Esophagus squamous epithelium (tissue), 5 donors: ENCODE measurements around the gene GNB5. TPM values are rescaled to one million over a fixed set of nuclear protein-coding genes. Genes with fewer than 3 reads are reported as not detected.

Experiments used
- DNase-seq: peaks from one replicate; lab custom pipeline; 2025; lab: John Stamatoyannopoulos, UW
- H3K27ac ChIP-seq, 4 donors: fragments of 200-600 bp; sonication (generic); one replicate each; pipeline ENCODE4 v1.5.1; 2016 to 2019; ENCODE audit warnings: mild to moderate bottlenecking in 1 of 4
- H3K27me3 ChIP-seq, 4 donors: fragments of 200-600 bp; sonication (generic); 1 replicate in 3 of 4; 2 replicates in 1 of 4; pipeline versions ENCODE4 v1.5.1 to v1.6.0; 2017 to 2021; ENCODE audit warnings: antibody characterized with exemption in 1 of 4
- H3K36me3 ChIP-seq, 3 donors: fragments of 200-600 bp; sonication (generic); one replicate each; pipeline ENCODE4 v1.5.1; 2016 to 2019
- H3K4me1 ChIP-seq, 3 donors: fragments of 200-600 bp; sonication (generic); one replicate each; pipeline ENCODE4 v1.5.1; 2017 to 2019
- H3K4me3 ChIP-seq, 4 donors: fragments of 200-600 bp; sonication (generic); 1 replicate in 3 of 4; 2 replicates in 1 of 4; pipeline ENCODE4 v1.5.1; 2016 to 2019; ENCODE audit warnings: mild to moderate bottlenecking in 2 of 4, moderate library complexity in 1 of 4
- H3K9me3 ChIP-seq, 3 donors: fragments of 200-600 bp; sonication (generic); one replicate each; pipeline ENCODE4 v1.5.1; 2016 to 2019
- POLR2A ChIP-seq, 4 donors: fragments of 450-650 bp; IDR thresholded peaks; one replicate each; pipeline ENCODE4 v1.6.1; 2017; ENCODE audit warnings: antibody characterized with exemption in 4 of 4, mild to moderate bottlenecking in 4 of 4, moderate library complexity in 3 of 4
- WGBS, 2 donors: methylation state at CpG; one replicate each; pipeline ENCODE4 v1.1.5; 2018; 5-methylcytosine and 5-hydroxymethylcytosine counted together
- intact Hi-C: fragments of 100-400 bp; cut with DNase I; formaldehyde crosslinking; loops from one replicate; pipeline ENCODE4 v1.15.0; 2022
- total RNA-seq, 4 donors: library from RNA; depleted of rRNA; stranded (reverse); fragments of >200 nt; gene quantifications; one replicate each; pipeline ENCODE4 v1.1.0, GENCODE V29; 2016
- TF ChIP-seq, protein P1 (sequence below), 6 experiments: fragments of 450-650 bp in 4 of 6; fragments of 200-600 bp in 2 of 6; sonication (generic) in 2 of 6; IDR thresholded peaks; one replicate each; pipeline ENCODE4 v1.5.1; 2016 to 2019; ENCODE audit warnings: antibody characterized with exemption in 6 of 6, mild to moderate bottlenecking in 4 of 6, moderate library complexity in 4 of 6
- donor health status: DM: yes; HTN: yes; CAD: no.

Gene GNB5
- total RNA-seq, 4 donors from 2014 or later: 16.4 to 22.3 (median 19.9) TPM

DNA sequence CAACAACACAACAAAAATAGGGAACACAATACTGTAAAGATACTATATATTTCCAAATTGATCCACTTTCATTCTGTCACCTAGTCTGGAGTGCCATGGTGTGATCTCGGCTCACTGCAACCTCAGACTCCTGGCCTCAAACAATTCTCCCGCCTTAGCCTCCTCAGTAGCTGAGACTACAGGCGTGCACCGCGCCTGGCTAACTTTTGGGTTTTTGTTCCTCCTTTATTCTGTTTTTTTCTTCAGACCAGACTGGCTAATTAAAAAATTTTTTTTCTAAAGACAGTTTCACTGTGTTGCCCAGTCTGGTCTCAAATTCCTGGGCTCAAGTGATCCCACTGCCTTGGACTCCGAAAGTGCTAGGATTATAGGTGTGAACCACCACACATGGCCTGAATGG is 84.0 kb downstream of the GNB5 start:
- Histone ChIP-seq H3K9me3 (no peaks in the 10 kb centered on the region), H3K27me3 (peaks cover 0 to 27% (median 0%) of the 10 kb centered on the region in 4 donors), H3K4me1 (peaks cover 8 to 42% (median 14%) of the 10 kb centered on the region in 3 donors), H3K4me3 (no peak overlapping the region), H3K27ac (no peak overlapping the region), H3K36me3 (no peaks in the 10 kb centered on the region)
- WGBS, 2 donors: 92 to 95% methylated on average over 6 of the region's 6 CpGs
- intact Hi-C loops: no loop called here
- DNase-seq: no peak
- TF ChIP-seq, protein P1, sequence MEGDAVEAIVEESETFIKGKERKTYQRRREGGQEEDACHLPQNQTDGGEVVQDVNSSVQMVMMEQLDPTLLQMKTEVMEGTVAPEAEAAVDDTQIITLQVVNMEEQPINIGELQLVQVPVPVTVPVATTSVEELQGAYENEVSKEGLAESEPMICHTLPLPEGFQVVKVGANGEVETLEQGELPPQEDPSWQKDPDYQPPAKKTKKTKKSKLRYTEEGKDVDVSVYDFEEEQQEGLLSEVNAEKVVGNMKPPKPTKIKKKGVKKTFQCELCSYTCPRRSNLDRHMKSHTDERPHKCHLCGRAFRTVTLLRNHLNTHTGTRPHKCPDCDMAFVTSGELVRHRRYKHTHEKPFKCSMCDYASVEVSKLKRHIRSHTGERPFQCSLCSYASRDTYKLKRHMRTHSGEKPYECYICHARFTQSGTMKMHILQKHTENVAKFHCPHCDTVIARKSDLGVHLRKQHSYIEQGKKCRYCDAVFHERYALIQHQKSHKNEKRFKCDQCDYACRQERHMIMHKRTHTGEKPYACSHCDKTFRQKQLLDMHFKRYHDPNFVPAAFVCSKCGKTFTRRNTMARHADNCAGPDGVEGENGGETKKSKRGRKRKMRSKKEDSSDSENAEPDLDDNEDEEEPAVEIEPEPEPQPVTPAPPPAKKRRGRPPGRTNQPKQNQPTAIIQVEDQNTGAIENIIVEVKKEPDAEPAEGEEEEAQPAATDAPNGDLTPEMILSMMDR (IDR thresholded peaks at IDR 0.05): no peak
- TF ChIP-seq POLR2A (IDR thresholded peaks at IDR 0.05): no peak

DNA sequence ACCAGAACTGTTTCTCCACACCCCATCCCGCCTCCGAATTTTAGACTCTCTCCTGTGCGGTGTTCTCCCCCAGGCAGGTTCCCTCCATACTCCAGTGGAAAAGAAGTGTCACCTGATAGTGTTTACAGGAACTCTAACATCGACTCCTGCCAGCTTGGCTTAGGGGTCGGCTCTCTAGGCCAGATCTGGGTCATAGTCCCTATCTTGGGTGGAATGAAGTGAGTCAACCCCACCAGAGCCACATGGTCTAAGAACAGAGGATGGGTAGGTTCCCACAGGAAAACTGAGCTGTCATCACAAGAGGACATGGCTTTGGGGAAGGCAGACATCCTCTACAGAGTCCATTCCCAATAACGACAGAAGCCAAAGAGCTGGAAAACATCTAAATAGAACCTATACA is 84.6 kb downstream of the GNB5 start:
- no peak for DNase-seq
- Histone ChIP-seq H3K36me3 (no peaks in the 10 kb centered on the region), H3K27me3 (peaks cover 0 to 21% (median 0%) of the 10 kb centered on the region in 4 donors), H3K4me1 (peaks cover 5 to 37% (median 8%) of the 10 kb centered on the region in 3 donors), H3K27ac (no peak overlapping the region), H3K4me3 (no peak overlapping the region), H3K9me3 (no peaks in the 10 kb centered on the region)
- 68 to 74% methylated on average over 6 of the region's 6 CpGs for WGBS, 2 donors
- intact Hi-C loops: no loop called here
- TF ChIP-seq, protein P1 (IDR thresholded peaks at IDR 0.05): no peak
- no peak for TF ChIP-seq POLR2A (IDR thresholded peaks at IDR 0.05)

DNA sequence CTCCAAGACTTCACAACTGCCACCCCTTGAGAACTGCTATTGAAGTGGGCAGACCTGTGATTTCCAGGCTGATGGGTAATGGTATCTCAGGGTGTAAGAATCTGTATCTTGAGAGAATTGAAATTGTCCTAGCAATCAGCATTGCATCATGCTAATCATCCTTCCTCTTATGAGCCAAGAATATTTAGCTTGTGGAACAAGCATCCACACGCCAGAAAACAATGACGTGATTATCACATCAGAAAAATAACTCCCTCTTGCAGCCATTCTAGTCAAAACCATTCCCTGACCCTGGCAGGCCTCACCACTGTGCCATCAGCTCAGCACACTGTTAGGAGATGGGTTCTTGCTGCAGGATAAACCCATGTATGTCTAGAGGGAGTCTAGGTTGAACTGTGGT is 85.3 kb downstream of the GNB5 start:
- Histone ChIP-seq H3K9me3 (no peaks in the 10 kb centered on the region), H3K4me3 (no peak overlapping the region), H3K4me1 (peaks cover 5 to 32% (median 9%) of the 10 kb centered on the region in 3 donors), H3K36me3 (no peaks in the 10 kb centered on the region), H3K27me3 (peaks cover 0 to 13% (median 0%) of the 10 kb centered on the region in 4 donors), H3K27ac (no peak overlapping the region)
- TF ChIP-seq POLR2A (IDR thresholded peaks at IDR 0.05): no peak
- TF ChIP-seq, protein P1 (IDR thresholded peaks at IDR 0.05): no peak
- 42 to 66% methylated on average over 2 of the region's 2 CpGs for WGBS, 2 donors
- DNase-seq: no peak
- intact Hi-C loops: no loop called here

DNA sequence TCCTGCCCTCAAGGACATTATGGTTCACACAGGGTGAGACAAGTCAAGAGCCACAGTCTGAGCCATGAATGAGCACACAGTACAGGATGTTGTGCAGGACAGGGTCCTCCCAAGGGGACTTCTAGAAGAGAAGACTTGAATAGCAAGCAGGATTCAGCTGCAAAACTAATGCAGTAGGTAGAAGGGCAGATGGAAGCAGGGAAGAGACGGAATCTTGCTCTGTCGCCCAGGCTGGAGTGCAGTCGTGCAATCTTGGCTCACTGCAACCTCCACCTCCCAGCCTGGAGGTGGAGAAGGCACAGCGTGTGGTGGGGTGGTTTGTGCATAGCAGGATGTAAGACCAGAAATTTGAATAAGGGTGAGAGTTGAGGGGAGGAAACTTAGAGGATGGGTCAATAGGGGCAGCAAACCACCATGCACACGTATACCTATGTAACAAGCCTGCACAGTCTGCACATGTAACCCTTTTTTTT is 86.6 kb downstream of the GNB5 start:
- no peak for TF ChIP-seq POLR2A (IDR thresholded peaks at IDR 0.05)
- TF ChIP-seq, protein P1 (IDR thresholded peaks at IDR 0.05): no peak
- peaks cover 0 to 3% (median 0%) of the 10 kb centered on the region in 4 donors for H3K27me3 ChIP-seq
- WGBS, 2 donors: 77 to 92% methylated on average over 5 of the region's 5 CpGs
- H3K36me3 ChIP-seq: no peaks in the 10 kb centered on the region
- no peak overlapping the region for H3K27ac ChIP-seq
- intact Hi-C loops: no loop called here
- H3K4me3 ChIP-seq: no peak overlapping the region
- no peak for DNase-seq
- H3K9me3 ChIP-seq: no peaks in the 10 kb centered on the region
- peaks cover 5 to 32% (median 10%) of the 10 kb centered on the region in 3 donors for H3K4me1 ChIP-seq

DNA sequence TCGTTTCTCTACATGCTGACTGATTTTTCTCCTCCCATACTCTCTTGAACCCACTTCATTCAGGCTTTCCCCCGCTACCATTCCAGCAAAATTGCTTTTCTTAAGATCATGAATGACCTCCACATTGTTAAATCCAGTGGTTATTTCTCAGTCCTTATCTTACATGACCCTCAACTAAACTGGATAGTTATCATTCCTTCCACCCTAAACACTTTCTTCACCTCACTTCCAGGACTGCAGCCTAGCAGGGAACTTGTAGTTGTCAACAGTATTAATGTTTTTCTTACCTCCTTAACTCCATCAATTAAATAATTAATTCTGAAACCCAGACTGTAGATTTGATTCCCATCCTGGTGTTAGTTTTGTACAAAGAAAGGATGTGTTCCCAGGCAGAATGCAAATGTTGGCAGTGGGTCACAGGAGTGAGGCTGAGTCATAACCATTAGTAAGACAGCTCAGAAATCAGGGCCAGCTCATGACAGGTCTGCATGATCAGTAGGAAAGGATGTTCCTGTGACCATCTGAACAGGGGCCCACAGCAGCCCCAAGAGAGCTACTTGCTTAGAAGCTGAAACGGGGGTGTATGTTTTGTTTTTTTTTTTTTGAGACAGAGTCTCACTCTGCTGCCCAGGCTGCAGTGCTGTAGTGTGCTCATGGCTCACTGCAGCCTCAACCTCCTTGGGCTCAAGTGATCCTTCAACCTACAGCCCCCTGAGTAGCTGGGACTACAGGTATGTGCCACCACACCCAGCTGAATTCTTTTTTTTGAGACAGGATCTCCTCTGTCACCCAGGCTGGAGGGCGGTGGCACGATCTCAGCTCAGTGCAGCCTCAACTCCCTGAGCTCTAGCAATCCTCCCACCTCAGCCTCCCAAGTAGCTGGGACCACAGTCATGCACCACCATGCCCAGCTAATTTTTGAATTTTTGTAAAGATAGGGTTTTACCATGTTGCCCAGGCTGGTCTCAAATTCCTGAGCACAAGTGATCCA is 87.7 kb downstream of the GNB5 start:
- no peaks in the 10 kb centered on the region for H3K36me3 ChIP-seq
- no peaks in the 10 kb centered on the region for H3K9me3 ChIP-seq
- no peak overlapping the region for H3K4me3 ChIP-seq
- H3K27ac ChIP-seq: peak overlapping the region in 3 of 4 donors; percentile 5 to 50 (median 46)
- peaks cover 0 to 2% (median 0%) of the 10 kb centered on the region in 4 donors for H3K27me3 ChIP-seq
- H3K4me1 ChIP-seq: peaks cover 5 to 32% (median 10%) of the 10 kb centered on the region in 3 donors
- DNase-seq: no peak
- intact Hi-C loops: no loop called here
- 53 to 55% methylated on average over 4 to 5 of the region's 5 CpGs for WGBS, 2 donors
- no peak for TF ChIP-seq POLR2A (IDR thresholded peaks at IDR 0.05)
- TF ChIP-seq, protein P1 (IDR thresholded peaks at IDR 0.05): no peak
